GM18498 (cell line): Measurements from ENCODE around the gene ENDOU.
A peak's percentile ranks its signal among the peaks of the same experiment; 100 is the strongest.

Experiments used
- ATAC-seq: cut with Tn5 transposase; IDR thresholded peaks from one replicate; pipeline ENCODE4 v1.9.1; 2021; ENCODE audit warnings: mild to moderate bottlenecking, moderate library complexity; ENCODE audit not compliant: unreplicated experiment

The ENDOU gene

GRCh38 chr12:47722136-47722834 lies 3.0 kb downstream of the ENDOU start:
- ATAC-seq: no peak

DNA sequence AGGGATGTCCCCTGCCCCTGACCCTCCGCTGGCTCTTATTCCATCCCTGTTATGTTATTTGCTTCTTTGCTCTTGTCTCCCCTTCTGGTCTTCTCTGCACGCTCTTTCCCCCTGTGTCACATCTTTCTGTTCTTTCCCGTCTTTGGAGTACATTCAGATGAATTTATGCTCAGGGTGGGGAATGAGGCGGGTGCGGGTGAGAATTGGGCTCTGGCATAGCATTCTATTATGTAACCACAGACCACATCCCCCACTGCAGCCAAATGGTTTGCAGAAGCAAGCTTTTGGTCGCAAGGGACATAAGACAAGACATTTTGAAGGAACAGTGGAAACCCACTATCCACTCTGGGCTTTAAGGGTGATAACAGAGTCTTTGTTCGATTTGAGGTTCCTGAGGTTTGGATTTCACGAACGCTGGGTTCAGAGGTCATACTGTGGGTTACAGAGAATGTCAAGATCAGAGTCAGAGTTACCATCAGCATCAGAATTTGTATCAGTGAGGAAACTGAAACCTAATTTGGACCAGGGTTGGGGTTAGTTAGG lies 3.8 kb downstream of the ENDOU start:
- ATAC-seq: no peak

- ATAC-seq: no peak
These were observed 6.8 kb downstream of the ENDOU start for GRCh38 chr12:47718531-47718930.

DNA sequence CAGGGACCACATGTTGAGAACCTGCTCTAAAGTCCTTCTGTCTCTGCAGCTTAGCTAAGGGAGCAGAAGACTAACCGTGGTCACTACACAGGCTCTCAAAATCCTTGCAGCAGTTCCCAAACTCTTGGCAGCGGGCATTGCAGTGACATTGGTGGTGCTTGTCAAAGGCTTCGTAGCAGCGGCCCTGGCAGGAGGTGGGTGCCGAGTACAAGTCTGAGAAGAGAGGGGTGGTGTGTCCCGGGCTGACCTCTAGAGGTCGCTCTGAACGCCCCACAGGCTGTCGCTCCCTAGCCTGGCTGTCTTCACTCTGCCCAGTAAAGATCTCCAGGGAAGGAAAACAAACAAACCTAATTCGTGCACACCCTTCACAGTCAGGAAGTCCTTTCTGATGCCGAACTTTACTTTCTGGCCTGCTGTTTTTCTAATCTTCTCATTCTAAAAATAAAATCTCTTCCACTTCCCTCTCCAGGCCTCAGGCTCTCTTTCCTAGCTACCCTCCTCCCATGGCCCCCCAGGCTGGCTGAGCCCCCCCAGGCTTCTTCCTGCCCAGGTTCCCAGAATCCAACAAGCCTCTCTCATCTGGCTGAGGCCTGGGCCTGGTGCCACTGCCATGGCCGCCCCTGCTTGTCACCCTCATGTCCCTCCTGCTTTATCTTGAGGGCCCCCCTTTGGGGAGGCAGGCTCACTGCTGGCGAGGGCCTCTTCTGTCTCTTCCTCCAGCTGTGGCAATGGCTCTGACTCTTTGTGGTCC lies 7.7 kb downstream of the ENDOU start:
- ATAC-seq: no peak

- ATAC-seq: no peak
These were observed 8.2 kb downstream of the ENDOU start for GRCh38 chr12:47717046-47717442.

- ATAC-seq: no peak
These were observed 9.3 kb downstream of the ENDOU start for GRCh38 chr12:47715877-47716548.

DNA sequence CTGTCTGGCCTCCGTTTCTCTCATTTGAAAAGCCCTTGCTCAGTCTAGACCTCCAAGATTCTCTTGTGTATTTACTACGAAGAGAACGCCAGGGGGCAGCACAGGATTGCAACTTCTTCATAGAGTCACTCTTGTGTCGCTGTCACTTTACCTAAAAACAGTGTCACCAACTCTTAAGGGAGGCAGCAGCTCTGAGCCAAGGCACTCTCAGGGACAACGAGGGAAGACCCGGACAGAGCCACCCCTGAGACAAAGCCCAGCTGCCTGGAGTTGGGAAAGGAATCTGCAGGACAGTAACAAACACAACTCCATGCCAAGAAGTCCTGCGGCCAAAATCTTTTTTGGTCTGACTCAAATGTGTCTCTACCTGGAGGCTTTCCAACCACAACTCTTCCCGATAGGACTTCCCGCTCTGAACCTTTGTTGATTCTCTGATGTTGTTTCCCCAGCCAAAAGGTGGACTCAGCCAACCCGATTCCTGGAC lies 9.9 kb downstream of the ENDOU start:
- peak; percentile 79 for ATAC-seq

DNA sequence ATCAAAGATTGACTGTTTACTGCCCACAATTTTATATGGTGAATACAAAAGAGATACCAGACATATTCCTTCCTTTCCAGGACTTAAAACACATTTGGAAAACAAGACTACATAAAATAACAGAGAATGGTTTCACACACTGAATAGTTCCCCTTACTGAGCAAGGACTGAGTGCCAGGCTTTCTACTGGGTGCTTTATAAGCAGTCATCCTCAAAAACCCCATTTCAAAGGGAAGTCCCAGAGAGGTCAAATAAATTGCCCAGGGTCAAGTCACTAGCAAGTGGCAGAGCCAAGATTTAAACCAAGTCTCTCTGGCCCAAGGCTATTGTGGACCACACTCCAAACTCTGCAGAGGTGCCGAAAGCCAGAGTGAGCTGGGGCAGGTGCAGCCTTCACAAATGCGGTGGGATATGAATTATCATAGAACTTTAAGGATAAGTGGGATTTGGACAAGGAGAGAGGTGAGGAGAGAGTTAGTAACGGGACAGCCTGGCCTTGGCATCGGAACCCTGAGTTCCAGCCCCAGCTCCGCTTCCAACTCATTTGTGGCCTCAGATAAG lies 10.4 kb downstream of the ENDOU start:
- peak; percentile 15 for ATAC-seq

DNA sequence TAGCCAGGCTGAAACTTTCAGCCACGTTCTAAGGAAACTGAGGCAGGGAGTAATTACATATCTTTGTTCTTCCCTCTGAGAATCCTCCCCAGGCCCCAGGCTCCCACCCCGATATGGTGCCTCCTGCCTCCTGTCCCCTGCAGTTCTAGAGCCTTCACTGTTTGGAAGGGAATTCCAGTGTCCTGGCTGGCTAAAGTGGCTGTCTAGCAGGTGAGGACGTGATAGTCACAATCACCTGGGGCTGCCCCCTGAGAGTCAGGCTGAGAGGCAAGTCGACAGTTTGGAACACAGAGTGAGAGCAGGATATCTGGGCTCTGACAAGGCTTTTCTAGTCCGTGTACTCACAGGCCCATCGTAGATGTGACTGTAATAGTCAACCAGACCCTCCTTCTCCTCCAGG lies 13.1 kb downstream of the ENDOU start:
- no peak for ATAC-seq

GRCh38 chr12:47711448-47711847 lies 13.8 kb downstream of the ENDOU start:
- no peak for ATAC-seq

DNA sequence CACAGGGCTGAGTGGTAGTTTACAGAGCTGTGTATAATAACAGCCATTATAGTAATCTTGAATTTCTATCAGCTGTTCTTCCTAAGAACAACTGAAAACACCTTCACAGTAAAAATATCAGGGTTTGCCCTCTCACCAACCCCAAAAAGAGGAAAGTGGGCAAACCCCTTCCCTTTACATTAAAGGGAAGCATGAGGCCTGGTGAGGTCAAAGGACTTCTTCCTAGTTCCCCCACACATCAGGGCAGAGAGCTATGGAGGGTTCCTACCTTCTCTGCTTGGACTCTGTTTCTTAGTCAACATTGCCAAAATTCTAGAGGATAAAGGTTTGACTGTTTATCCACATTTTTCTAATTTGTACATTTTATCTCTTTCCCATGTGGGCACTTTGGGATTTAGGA lies 15.0 kb downstream of the ENDOU start:
- no peak for ATAC-seq

DNA sequence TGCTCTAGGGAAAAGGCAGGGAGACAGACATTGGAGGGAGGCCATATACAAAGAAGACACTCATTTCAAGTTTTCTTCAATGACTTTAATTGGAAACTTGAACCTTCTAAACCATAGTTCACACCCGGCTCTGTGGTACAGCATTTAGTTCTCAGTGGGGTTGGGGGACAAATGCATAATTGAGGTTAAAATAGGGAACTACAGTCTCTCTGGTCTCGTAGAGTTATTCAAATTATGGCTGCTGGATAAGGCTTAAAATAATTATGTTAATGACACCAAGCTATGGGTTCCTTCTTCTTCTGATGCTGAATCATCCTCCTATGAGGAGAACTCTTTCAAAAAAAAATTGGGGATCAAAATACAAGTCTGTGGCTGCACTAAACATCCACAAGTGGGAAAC lies 15.6 kb downstream of the ENDOU start:
- no peak for ATAC-seq

DNA sequence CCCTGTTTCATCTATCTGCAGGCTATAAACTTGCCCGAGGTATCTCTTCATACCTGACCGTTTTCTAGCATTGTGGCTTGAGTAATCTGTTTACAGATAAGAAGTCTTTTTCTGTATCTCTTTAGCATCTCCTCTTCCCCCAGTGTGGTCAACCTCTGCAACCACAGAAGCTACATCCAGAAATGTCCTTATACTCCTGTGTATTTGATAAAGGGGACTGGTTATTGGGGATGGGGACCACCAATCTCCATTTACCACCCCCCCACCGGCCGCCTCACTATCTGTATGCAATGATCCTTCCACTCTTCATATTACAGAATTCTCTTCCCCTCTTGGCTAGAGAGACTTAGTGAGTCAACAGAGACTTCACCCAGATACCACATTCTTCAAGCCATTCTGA lies 16.1 kb downstream of the ENDOU start:
- ATAC-seq: no peak

- no peak for ATAC-seq
These were observed 17.3 kb downstream of the ENDOU start for GRCh38 chr12:47707905-47708543.

DNA sequence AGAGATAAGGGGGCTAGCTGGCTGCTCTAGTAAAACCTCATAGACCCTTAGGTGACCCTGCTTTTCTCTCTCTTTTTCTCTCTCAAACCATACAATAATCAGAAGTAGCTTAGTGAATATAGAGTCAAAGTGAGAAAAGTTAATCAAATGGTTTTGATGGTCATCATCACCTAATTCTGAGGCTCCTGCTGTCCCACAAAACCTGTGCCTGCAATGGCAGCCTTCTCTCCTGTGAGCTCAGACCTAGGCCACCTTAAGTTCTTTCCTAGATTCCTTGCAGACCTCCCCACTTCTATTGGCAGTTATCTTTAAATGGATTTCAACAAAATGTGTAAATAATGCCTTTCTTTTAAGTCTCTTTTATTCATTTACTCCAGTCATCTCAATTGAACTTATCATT lies 17.9 kb downstream of the ENDOU start:
- no peak for ATAC-seq

DNA sequence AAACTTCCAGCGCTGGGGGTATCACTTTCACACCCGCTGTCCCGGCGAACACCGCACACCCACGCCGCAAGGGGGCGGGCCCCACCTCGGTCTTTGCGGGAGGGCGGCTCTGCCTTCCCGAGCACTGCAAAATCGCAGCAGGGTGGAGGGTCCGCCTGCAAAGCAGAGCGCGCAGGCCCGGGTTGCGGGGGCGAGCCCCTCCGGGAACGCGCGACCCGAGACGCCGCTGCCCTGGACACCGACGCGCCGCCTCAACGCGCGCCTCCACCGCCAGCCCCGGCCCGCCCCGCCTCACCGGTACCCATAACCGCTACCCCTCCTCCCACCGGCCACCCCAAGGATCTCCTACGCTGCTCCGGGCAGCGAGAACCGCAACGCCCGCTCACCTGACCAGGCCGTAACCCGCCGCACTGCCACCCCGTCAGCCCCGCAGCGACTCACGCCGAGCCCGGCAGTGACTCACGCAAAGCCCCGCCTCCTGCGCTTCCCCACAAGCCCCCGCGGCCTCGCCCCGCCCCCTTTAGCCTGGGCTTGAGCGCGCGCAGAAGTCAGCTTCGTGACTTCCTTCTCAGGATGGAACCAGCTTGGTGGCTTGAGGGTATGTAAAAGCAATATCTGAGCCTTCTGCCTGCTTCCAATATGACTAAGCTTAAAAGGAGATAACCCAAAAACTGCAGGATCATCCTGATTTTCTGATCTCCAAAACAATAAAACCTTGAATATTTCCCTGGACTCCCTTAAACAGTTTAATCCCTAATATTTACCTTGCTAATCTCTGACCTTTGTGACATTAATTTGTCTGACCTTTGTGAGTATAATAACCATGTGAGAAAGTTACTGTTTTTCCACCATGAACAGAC lies 19.5 kb downstream of the ENDOU start, which contains the start of gene RPAP3:
Gene RPAP3 (minus strand): TSS at position 465 of the 860 bp plus-strand sequence. CDS start 3,190 bp downstream, outside the sequence.
- peak; percentile 83 for ATAC-seq

DNA sequence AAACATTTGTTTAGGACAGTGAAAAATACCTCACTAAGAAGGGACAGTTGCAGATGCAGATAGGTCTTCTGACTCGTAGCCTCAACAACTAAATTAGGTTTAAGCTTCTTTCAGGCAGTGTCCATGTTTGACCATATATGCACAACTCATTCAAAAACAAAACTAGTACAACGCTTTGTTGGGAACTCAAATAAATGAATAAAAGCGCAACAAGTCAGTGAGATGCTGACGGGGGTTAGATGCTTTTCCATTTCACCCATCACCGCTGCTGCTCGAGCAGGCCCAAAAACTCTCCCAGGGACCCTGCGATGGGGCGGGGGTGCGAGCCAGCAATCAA lies 20.1 kb downstream of the ENDOU start:
- no peak for ATAC-seq

- no peak for ATAC-seq
These were observed 20.6 kb downstream of the ENDOU start for GRCh38 chr12:47704719-47705118.

GRCh38 chr12:47700263-47700662 lies 25.0 kb downstream of the ENDOU start:
- no peak for ATAC-seq

GRCh38 chr12:47698631-47699030 lies 26.7 kb downstream of the ENDOU start:
- no peak for ATAC-seq
